Fibroblast of skin of scalp (primary cell): ENCODE results near the gene NID1.
"Not testable (repeated sequence)": the region's sequence is repeated elsewhere in the genome, so short reads cannot be mapped to it uniquely, and the experiment has no call there.

Experiments
- DNase-seq: peaks from one replicate; pipeline ENCODE4 v3.0.0-alpha.2; 2013

NID1 gene

DNA sequence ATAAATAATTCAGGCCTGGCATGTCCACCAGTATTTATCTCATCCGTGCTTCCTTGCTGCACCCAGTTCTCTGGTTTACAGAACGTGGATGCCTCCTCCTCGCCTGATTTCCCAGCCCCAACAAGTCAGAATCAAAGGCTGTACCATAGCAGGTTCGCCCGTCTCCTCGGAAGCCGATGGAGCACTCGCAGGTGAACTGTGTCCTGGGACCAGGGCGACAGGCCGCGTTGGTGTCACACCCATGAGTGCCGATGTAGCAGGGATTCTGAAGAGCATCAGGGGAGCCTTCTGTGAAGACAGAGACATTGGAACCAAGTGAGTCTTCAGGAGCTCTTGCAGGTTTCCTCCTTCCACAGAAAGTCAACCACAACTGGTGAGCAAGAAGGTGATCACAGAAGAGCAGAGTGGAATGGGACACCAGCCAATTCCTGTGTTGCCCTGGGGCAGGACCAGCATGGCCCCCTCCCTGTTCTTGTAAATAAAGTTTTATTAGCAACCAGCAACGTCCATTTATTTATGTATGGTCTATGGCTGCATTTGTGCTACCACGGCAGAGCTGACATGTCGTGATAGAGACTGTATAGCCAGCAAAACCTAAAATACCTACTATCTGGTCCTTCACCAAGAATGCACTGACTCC is 40.8 kb downstream of the NID1 start:
- no peak for DNase-seq

DNA sequence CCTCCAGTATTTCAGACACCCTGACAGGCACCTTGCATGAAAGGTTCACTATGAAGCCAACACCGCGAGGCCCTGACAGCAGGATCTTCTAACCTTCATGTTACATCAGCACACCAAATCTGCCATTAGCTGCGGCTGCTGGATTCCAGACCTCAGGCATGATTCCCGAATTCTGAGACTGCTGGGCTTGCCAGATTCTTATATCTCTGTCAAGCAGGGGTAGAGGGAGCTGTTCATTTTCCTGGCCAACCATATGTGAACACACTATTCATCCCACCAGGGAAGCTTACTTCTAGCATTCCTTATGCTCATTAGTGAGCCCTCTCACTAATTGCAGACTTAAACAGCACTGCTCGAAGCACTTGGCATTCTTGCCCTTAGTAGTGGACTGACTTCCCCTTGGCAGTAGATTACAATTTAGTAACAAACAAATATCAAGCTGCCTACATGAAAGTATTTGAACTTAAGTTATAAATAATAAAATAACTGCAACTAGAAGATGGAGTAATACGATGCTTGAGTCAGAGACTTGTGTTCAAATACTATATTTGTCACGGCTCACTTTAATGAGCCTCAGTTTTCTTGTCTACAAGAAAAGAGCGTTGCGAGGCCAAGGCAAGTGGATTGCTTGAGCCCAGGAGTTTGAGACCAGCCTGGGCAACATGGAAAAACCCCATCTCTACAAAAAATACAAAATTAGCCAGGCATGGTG is 43.3 kb downstream of the NID1 start:
- peak; percentile 68 for DNase-seq

GRCh38 chr1:236020359-236021219 is 44.3 kb downstream of the NID1 start:
- DNase-seq = peak; percentile 71

- DNase-seq = peak; percentile 54
Measured at GRCh38 chr1:236018885-236019453, 45.9 kb downstream of the NID1 start.

GRCh38 chr1:236016782-236017400 is 48.0 kb downstream of the NID1 start:
- DNase-seq = no peak

- peak; percentile 49 for DNase-seq
Measured at GRCh38 chr1:236016083-236016482, 48.8 kb downstream of the NID1 start.

- DNase-seq = no peak
Measured at GRCh38 chr1:236015539-236015938, 49.4 kb downstream of the NID1 start.

DNA sequence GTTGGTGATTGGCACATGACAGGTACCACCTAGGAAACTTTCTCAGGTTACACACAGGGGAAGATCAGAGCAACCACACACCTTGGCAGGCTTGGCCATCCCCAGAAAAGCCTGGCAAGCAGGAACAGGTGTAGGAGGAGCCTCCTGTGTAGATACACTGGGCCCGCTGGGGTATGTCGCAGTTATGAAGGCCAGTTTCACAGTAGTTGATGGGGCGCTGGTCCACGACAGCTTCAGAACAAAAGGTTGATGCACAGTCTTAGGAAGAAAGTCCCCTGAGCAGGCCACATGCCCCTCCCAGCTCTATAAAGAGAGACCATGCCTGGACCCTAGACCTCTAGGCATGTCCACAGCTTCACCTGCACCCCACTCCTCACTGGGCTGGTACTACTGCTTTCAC is 51.6 kb downstream of the NID1 start:
- no peak for DNase-seq

DNA sequence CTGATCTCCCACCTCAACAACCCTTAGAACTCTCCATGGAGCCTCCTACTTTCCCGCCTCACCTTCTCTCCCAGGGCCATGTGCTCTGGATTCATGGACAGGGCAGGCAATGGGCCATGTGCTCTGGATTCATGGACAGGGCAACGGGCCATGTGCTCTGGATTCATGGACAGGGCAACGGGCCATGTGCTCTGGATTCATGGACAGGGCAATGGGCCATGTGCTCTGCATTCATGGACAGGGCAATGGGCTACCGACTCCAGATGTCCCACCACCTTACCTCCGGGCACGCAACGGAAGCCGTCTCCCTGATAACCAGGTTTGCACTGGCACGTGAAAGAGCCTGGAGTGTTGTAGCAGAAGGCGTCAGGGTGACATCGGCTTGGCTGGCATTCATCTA is 53.2 kb downstream of the NID1 start:
- DNase-seq = no peak

- no peak for DNase-seq
Measured at GRCh38 chr1:236010443-236010842, 54.4 kb downstream of the NID1 start.

DNA sequence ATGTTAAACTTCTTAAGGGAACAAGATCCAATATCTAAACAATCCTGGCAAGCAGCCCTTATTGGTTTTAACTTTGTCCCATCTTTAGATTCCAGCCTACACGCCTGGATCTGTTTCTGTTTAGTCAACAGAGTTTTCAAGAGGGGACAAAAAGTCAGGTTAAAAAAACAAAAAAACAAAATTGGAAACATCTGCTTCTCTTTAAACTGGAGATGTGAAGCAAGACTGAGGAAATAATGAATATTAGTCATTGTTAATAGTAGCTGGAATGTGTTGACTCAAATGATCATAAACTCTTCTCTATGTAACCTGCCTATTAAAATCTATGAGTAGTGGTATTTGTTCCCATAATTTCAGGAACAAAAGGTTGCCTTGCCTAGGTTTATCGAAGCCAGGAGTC is 55.0 kb downstream of the NID1 start:
- DNase-seq = peak; percentile 82

GRCh38 chr1:236009191-236009590 is 55.7 kb downstream of the NID1 start:
- no peak for DNase-seq

DNA sequence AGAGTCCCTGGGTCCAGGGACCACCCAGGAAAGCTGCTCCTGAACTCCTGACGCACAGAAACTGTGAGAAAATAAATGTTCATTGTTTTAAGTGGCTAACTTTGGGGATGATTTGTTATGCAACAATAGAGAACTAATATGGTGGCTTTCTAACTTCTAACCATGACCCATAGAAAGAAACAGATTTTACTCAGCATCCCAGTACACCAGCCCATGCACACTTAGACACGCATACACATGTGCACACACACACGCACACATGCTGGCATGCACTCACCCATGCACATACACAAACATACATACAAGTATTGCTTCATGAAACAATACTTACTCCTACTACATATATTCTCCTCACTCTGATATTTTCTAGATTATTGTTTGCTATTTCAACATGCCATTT is 57.1 kb downstream of the NID1 start:
- no peak for DNase-seq

DNA sequence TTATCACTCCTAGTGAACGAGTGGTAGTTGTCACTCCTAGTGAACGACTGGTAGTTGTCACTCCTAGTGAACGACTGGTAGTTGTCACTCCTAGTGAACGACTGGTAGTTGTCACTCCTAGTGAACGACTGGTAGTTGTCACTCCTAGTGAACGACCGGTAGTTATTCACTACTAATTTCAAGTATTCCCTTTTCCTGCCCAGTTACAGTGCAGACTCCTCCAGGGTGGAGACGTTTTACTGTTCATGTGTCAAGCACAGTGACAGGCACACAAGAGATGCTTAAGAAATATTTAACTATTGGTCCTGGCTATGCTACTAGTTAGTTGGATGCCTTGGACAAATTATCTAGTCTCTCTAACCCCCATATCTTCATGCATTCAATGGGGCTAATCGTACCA is 61.8 kb downstream of the NID1 start:
- not testable (repeated sequence) for DNase-seq

GRCh38 chr1:236002572-236002971 is 62.3 kb downstream of the NID1 start:
- no peak for DNase-seq

DNA sequence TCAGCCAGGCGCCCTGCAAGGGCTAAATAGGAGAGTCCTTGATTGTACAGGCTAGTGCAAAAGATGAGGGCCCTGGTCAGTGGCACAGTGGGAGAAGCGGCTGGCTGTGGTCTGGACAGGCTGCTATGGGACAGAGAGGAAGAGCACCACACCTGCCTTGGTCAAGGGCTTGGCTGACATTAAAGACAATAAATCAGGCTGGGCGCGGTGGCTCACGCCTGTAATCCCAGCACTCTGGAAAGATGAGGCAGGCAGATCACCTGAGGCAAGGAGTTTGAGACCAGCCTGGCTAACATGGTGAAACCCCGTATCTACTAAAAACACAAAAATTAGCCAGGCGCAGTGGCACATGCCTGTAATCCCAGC is 62.9 kb downstream of the NID1 start:
- DNase-seq = no peak

DNA sequence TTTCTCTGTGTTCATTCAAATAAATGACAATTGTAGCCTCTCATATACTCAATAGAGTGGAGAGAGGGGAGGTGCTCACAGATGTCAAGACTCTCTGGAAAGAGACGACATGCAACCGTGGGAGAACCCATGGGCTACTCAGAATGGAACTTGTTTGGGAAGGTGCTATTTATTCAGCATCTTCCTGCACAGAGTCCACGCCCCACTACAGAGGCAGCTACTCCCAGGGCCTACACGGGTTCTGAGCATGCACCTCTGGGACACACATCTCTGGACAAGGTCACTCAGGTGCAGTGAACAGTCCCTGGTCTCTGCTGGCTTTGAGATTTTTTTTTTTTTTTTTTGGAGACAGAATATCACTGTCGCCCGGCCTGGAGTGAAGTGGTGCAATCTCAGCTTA is 64.1 kb downstream of the NID1 start:
- no peak for DNase-seq

DNA sequence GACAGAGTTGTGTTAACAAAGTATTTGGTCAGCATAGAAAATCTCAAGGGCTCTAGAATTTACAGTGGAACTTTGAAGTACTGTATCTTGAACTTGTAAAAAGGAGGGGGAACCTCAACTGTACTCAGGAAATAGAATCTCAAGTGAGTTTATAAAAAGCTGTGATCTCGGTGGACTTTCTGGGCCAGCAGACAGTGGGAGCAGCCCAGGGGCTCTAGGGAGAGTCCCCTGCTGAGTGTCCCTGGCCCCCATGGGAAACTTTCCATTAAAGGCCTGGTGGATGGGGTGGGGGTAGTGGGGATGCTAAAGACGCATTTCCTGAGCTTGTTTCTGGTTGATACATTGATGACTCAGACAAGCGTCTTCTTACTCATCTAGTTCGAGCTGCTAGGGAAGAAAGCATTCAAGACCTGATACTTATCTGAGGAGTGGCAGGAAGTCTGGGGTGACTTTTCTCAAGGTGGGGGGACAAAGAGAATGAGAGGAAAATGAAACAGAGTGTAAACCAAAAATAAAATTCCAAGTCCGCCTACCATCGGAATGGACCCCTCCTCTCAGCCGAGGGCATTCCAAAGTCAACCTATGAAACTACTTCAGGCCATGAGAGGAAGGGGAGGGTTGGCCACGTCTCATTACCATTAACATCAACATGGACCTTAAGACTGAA is 65.5 kb downstream of the NID1 start:
- peak; percentile 80 for DNase-seq

GRCh38 chr1:235998812-235999211 is 66.1 kb downstream of the NID1 start:
- no peak for DNase-seq

DNA sequence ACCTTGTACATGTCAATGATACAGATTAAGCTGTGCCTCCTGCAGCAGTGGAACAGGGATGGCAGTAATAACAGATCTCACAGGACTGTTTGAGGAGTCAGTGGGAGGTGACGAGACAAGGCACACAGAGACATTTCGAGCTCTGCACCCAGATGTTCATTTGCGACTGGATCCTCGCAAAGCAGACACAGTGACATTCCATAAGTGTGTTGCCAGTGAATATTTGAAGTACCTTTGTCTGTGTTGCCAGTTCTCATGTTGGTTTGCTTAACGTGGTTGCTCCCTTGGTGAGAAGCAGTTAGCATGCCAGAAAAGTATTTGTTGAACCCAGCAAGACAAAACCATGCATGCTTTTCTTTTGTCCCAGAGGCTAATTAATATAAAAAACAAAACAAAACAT is 67.0 kb downstream of the NID1 start:
- DNase-seq = no peak

DNA sequence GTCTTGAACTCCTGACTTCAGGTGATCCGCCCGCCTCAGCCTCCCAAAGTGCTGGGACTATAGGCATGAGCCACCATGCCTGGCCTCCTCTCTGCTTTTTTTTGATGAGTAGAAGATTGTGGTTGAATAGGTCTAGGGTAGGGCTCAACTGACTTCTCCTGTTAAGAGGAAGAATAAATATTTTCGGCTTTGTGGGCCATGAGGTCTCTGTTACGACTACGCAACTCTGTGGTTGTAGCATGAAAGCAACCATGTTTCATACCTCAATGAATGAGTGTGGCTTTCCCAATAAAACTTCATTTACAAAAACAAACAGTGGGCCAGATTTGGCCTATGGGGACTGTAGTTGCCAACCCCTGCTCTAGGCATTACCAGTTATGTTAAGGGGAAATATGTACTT is 67.8 kb downstream of the NID1 start:
- DNase-seq = no peak
